ENCODE results near the gene TTC28.

DNA sequence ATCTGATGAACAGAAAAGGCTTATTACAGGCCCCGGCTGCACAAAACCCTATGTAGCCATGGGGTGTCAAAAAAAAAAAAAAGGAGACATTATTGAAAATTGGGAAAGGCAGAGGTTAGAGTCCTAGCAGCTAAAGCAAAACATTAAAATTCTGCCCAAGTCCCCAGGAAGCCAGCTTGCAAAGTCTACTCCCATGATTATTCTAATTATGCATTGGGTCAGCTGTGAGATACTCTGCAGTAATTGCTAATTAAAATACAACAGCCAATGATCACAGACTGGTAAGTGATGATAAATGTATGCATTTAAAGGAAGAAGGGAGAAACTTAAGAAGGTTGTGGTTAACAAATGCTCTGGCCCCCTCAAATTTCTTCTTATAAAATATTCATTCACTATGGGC is 473.7 kb downstream of the TTC28 start:
- TF ChIP-seq, protein P1, sequence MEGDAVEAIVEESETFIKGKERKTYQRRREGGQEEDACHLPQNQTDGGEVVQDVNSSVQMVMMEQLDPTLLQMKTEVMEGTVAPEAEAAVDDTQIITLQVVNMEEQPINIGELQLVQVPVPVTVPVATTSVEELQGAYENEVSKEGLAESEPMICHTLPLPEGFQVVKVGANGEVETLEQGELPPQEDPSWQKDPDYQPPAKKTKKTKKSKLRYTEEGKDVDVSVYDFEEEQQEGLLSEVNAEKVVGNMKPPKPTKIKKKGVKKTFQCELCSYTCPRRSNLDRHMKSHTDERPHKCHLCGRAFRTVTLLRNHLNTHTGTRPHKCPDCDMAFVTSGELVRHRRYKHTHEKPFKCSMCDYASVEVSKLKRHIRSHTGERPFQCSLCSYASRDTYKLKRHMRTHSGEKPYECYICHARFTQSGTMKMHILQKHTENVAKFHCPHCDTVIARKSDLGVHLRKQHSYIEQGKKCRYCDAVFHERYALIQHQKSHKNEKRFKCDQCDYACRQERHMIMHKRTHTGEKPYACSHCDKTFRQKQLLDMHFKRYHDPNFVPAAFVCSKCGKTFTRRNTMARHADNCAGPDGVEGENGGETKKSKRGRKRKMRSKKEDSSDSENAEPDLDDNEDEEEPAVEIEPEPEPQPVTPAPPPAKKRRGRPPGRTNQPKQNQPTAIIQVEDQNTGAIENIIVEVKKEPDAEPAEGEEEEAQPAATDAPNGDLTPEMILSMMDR (conservative IDR thresholded peaks at IDR 0.05; ENCODE audit: low read length): no peak
- no peak for TF ChIP-seq EZH2phosphoT487 (IDR thresholded peaks at IDR 0.05; ENCODE audit: borderline replicate concordance)

All from Loucy (cell line).